Measurements from ENCODE around the gene PLET1.

The PLET1 gene

DNA sequence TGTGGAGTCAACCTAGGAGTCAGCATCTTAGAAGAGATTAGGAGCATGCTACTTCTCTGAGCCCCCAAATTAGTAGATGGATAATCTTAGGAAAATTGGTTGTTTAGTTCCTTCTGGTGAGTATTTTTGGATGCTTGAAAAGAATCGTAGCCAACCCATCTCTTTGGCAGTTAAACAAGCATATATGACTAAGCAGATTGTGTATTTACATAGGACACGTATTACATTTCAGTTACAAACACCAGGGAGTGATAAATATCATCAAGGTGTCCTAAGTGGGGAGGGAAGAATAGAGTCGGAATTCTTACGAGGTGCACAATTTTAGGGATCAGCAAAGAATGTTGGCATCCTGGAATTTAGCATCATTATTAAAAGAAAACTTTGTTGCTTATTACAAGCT is 13.5 kb downstream of the PLET1 start:
- H3K4me1 ChIP-seq (ENCODE audit: control insufficient read depth, insufficient read depth, low read length, poor library complexity, severe bottlenecking), result peaks cover 6% of the 10 kb centered on the region
- 100% methylated on average over 3 of the region's 4 CpGs; no CpG with 5 or more reads in 1 of the 2 experiments for WGBS, 2 experiments (ENCODE audit: insufficient coverage in 2 of 2)
- H3K4me3 ChIP-seq (ENCODE audit: extremely low read depth, insufficient read depth, low read length, poor library complexity, severe bottlenecking), result no peak overlapping the region
- H3K9me3 ChIP-seq (ENCODE audit: control insufficient read depth, low read length), result no peaks in the 10 kb centered on the region
- H3K36me3 ChIP-seq (ENCODE audit: control insufficient read depth, insufficient read depth, low read length), result peaks cover 6% of the 10 kb centered on the region
- no peak overlapping the region for H3K27ac ChIP-seq (ENCODE audit: low read depth, low read length, severe bottlenecking)

- Histone ChIP-seq H3K4me3 (ENCODE audit: extremely low read depth, insufficient read depth, low read length, poor library complexity, severe bottlenecking) (no peak overlapping the region), H3K27ac (ENCODE audit: low read depth, low read length, severe bottlenecking) (no peak overlapping the region), H3K9me3 (ENCODE audit: control insufficient read depth, low read length) (no peaks in the 10 kb centered on the region), H3K4me1 (ENCODE audit: control insufficient read depth, insufficient read depth, low read length, poor library complexity, severe bottlenecking) (peaks cover 3% of the 10 kb centered on the region), H3K36me3 (ENCODE audit: control insufficient read depth, insufficient read depth, low read length) (peaks cover 50% of the 10 kb centered on the region)
- WGBS, 2 experiments (ENCODE audit: insufficient coverage in 2 of 2), result 86 to 100% methylated on average over 2 of the region's 3 CpGs
Measured at GRCh38 chr11:112241486-112241885, 19.2 kb downstream of the PLET1 start.

- Histone ChIP-seq H3K9me3 (ENCODE audit: control insufficient read depth, low read length) (no peaks in the 10 kb centered on the region), H3K4me1 (ENCODE audit: control insufficient read depth, insufficient read depth, low read length, poor library complexity, severe bottlenecking) (peaks cover 3% of the 10 kb centered on the region), H3K27ac (ENCODE audit: low read depth, low read length, severe bottlenecking) (no peak overlapping the region), H3K4me3 (ENCODE audit: extremely low read depth, insufficient read depth, low read length, poor library complexity, severe bottlenecking) (no peak overlapping the region), H3K36me3 (ENCODE audit: control insufficient read depth, insufficient read depth, low read length) (peaks cover 73% of the 10 kb centered on the region)
- 100% methylated on average over 1 of the region's 3 CpGs for WGBS, 2 experiments (ENCODE audit: insufficient coverage in 2 of 2)
Measured at GRCh38 chr11:112238041-112238440, 22.6 kb downstream of the PLET1 start.

- Histone ChIP-seq H3K36me3 (ENCODE audit: control insufficient read depth, insufficient read depth, low read length) (peaks cover 78% of the 10 kb centered on the region), H3K4me3 (ENCODE audit: extremely low read depth, insufficient read depth, low read length, poor library complexity, severe bottlenecking) (no peak overlapping the region)
- 93 to 100% methylated on average over 2 to 3 of the region's 4 CpGs for WGBS, 2 experiments (ENCODE audit: insufficient coverage in 2 of 2)
Measured at GRCh38 chr11:112237451-112237850, 23.2 kb downstream of the PLET1 start.

GRCh38 chr11:112235750-112236390 is 24.8 kb downstream of the PLET1 start:
- 96% methylated on average over 7 to 8 of the region's 8 CpGs for WGBS, 2 experiments (ENCODE audit: insufficient coverage in 2 of 2)
- Histone ChIP-seq H3K27ac (ENCODE audit: low read depth, low read length, severe bottlenecking) (no peak overlapping the region), H3K36me3 (ENCODE audit: control insufficient read depth, insufficient read depth, low read length) (peaks cover 75% of the 10 kb centered on the region), H3K9me3 (ENCODE audit: control insufficient read depth, low read length) (no peaks in the 10 kb centered on the region), H3K4me1 (ENCODE audit: control insufficient read depth, insufficient read depth, low read length, poor library complexity, severe bottlenecking) (no peaks in the 10 kb centered on the region), H3K4me3 (ENCODE audit: extremely low read depth, insufficient read depth, low read length, poor library complexity, severe bottlenecking) (no peak overlapping the region)

More at GRCh38 chr11:112237451-112237850, 23.2 kb downstream of the PLET1 start:
- H3K4me1 ChIP-seq (ENCODE audit: control insufficient read depth, insufficient read depth, low read length, poor library complexity, severe bottlenecking), result peaks cover 3% of the 10 kb centered on the region
- H3K27ac ChIP-seq (ENCODE audit: low read depth, low read length, severe bottlenecking), result no peak overlapping the region
- H3K9me3 ChIP-seq (ENCODE audit: control insufficient read depth, low read length), result no peaks in the 10 kb centered on the region

- Histone ChIP-seq H3K4me1 (ENCODE audit: control insufficient read depth, insufficient read depth, low read length, poor library complexity, severe bottlenecking) (no peaks in the 10 kb centered on the region), H3K4me3 (ENCODE audit: extremely low read depth, insufficient read depth, low read length, poor library complexity, severe bottlenecking) (no peak overlapping the region), H3K9me3 (ENCODE audit: control insufficient read depth, low read length) (no peaks in the 10 kb centered on the region), H3K27ac (ENCODE audit: low read depth, low read length, severe bottlenecking) (no peak overlapping the region), H3K36me3 (ENCODE audit: control insufficient read depth, insufficient read depth, low read length) (peaks cover 66% of the 10 kb centered on the region)
- no CpG with 5 or more reads among the region's 2 CpGs for WGBS, 2 experiments (ENCODE audit: insufficient coverage in 2 of 2)
Measured at GRCh38 chr11:112231952-112232351, 28.7 kb downstream of the PLET1 start.

GRCh38 chr11:112229746-112230433 is 30.8 kb downstream of the PLET1 start:
- Histone ChIP-seq H3K4me3 (ENCODE audit: extremely low read depth, insufficient read depth, low read length, poor library complexity, severe bottlenecking) (no peak overlapping the region), H3K36me3 (ENCODE audit: control insufficient read depth, insufficient read depth, low read length) (peaks cover 46% of the 10 kb centered on the region), H3K27ac (ENCODE audit: low read depth, low read length, severe bottlenecking) (no peak overlapping the region), H3K4me1 (ENCODE audit: control insufficient read depth, insufficient read depth, low read length, poor library complexity, severe bottlenecking) (no peaks in the 10 kb centered on the region), H3K9me3 (ENCODE audit: control insufficient read depth, low read length) (no peaks in the 10 kb centered on the region)
- WGBS, 2 experiments (ENCODE audit: insufficient coverage in 2 of 2), result 50% methylated on average over 2 of the region's 3 CpGs; no CpG with 5 or more reads in 1 of the 2 experiments

- no peaks in the 10 kb centered on the region for H3K9me3 ChIP-seq (ENCODE audit: control insufficient read depth, low read length)
- 80 to 100% methylated on average over 1 to 4 of the region's 7 CpGs for WGBS, 2 experiments (ENCODE audit: insufficient coverage in 2 of 2)
- H3K27ac ChIP-seq (ENCODE audit: low read depth, low read length, severe bottlenecking), result no peak overlapping the region
- no peaks in the 10 kb centered on the region for H3K4me1 ChIP-seq (ENCODE audit: control insufficient read depth, insufficient read depth, low read length, poor library complexity, severe bottlenecking)
- peaks cover 42% of the 10 kb centered on the region for H3K36me3 ChIP-seq (ENCODE audit: control insufficient read depth, insufficient read depth, low read length)
- H3K4me3 ChIP-seq (ENCODE audit: extremely low read depth, insufficient read depth, low read length, poor library complexity, severe bottlenecking), result no peak overlapping the region
Measured at GRCh38 chr11:112229159-112229558, 31.5 kb downstream of the PLET1 start.

DNA sequence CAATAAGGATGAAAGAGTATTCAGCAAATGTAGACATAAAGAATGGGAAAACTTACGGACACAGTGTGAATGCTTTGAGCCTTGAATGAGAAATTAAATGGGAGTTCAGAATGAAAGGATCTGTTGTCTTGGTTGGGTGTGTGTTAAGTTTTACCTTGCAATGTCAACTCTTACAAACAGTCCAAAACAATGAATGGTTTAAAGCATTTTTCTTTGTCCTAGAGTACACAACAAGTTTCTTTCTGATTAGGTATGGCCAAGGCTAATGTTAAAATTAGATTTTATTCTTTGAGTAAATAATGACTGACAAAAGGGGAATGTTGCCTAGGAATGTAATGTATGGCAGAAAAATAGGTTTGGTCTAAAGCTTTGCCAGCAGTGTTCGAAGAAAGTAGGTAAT is 32.0 kb downstream of the PLET1 start:
- H3K27ac ChIP-seq (ENCODE audit: low read depth, low read length, severe bottlenecking), result no peak overlapping the region
- WGBS, 2 experiments (ENCODE audit: insufficient coverage in 2 of 2), result 100% methylated on average over 1 of the region's 2 CpGs
- H3K36me3 ChIP-seq (ENCODE audit: control insufficient read depth, insufficient read depth, low read length), result peaks cover 39% of the 10 kb centered on the region
- no peaks in the 10 kb centered on the region for H3K4me1 ChIP-seq (ENCODE audit: control insufficient read depth, insufficient read depth, low read length, poor library complexity, severe bottlenecking)
- H3K9me3 ChIP-seq (ENCODE audit: control insufficient read depth, low read length), result no peaks in the 10 kb centered on the region
- H3K4me3 ChIP-seq (ENCODE audit: extremely low read depth, insufficient read depth, low read length, poor library complexity, severe bottlenecking), result no peak overlapping the region

DNA sequence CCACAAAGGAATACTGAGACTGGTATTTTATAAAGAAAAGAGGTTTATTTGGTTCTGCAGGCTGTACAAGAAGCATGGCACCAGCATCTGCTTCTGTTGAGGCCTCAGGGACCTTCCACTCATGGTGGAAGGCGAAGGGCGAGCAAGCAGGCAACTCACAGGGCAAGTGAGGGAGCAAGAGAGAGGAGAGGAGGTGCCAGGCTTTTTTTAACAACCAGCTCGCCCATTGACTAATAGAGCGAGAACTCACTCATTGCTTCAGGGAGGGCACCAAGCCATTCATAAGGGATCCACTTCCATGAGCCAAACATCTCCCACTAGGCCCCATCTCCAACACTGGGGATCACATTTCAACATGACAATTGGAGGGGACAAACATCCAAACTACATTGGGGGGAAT is 33.2 kb downstream of the PLET1 start:
- peaks cover 29% of the 10 kb centered on the region for H3K36me3 ChIP-seq (ENCODE audit: control insufficient read depth, insufficient read depth, low read length)
- H3K27ac ChIP-seq (ENCODE audit: low read depth, low read length, severe bottlenecking), result no peak overlapping the region
- 50 to 71% methylated on average over 2 to 4 of the region's 4 CpGs for WGBS, 2 experiments (ENCODE audit: insufficient coverage in 2 of 2)
- peak overlapping the region; percentile 70 for H3K4me3 ChIP-seq (ENCODE audit: extremely low read depth, insufficient read depth, low read length, poor library complexity, severe bottlenecking)
- H3K9me3 ChIP-seq (ENCODE audit: control insufficient read depth, low read length), result no peaks in the 10 kb centered on the region
- H3K4me1 ChIP-seq (ENCODE audit: control insufficient read depth, insufficient read depth, low read length, poor library complexity, severe bottlenecking), result no peaks in the 10 kb centered on the region

- 5 to 12% methylated on average over 13 to 14 of the region's 16 CpGs for WGBS, 2 experiments (ENCODE audit: insufficient coverage in 2 of 2)
- H3K4me3 ChIP-seq (ENCODE audit: extremely low read depth, insufficient read depth, low read length, poor library complexity, severe bottlenecking), result peak overlapping the region; percentile 70
- H3K36me3 ChIP-seq (ENCODE audit: control insufficient read depth, insufficient read depth, low read length), result peaks cover 29% of the 10 kb centered on the region
- H3K27ac ChIP-seq (ENCODE audit: low read depth, low read length, severe bottlenecking), result peak overlapping the region; percentile 78
- no peaks in the 10 kb centered on the region for H3K4me1 ChIP-seq (ENCODE audit: control insufficient read depth, insufficient read depth, low read length, poor library complexity, severe bottlenecking)
- H3K9me3 ChIP-seq (ENCODE audit: control insufficient read depth, low read length), result no peaks in the 10 kb centered on the region
Measured at GRCh38 chr11:112226831-112227401, 33.7 kb downstream of the PLET1 start.
